GM12878 (cell line): ENCODE data around the gene XYLB. TPM values are rescaled to one million over a fixed set of nuclear protein-coding genes. Genes with fewer than 3 reads are reported as not detected.

ENCODE experiments used
- ATAC-seq: fragments of 200-7000 bp; cut with Tn5 transposase; 3 replicates; pipeline ENCODE4 v1.9.1; 2020; ENCODE audit warnings: mild to moderate bottlenecking, moderate library complexity
- BruUV-seq: library from RNA; stranded (reverse); fragments of 400-500 nt; replicated peaks from 2 replicates; lab custom pipeline; 2021; lab: Mats Ljungman, UMichigan
- CTCF ChIA-PET: fragments of 300-600 bp; sonication (Branson Sonifier 250); formaldehyde crosslinking; extraction: SDS; loops from one replicate; lab custom pipeline; 2021; ENCODE audit warnings: inconsistent platforms; lab: Yijun Ruan, JAX
- POLR2A ChIA-PET: fragments of 350-600 bp; formaldehyde crosslinking; extraction: SDS; loops from one replicate; lab custom pipeline; 2021; ENCODE audit warnings: inconsistent platforms; lab: Charles Lee
- RAD21 ChIA-PET: fragments of 300-600 bp; sonication (Branson Sonifier 250); formaldehyde crosslinking; loops from one replicate; lab custom pipeline; 2023; ENCODE audit warnings: antibody characterized with exemption; ENCODE audit not compliant: unreplicated experiment; lab: Charles Lee
- SMC1A ChIA-PET: fragments of 300-600 bp; sonication (Branson Sonifier 250); formaldehyde crosslinking; loops from one replicate; lab custom pipeline; 2023; ENCODE audit not compliant: unreplicated experiment, uncharacterized antibody; lab: Charles Lee
- DNase-seq: peaks from one replicate; pipeline ENCODE4 v3.0.0-alpha.2; 2011; ENCODE audit warnings: low read depth, low spot score
- FAIRE-seq: peaks from 3 replicates; lab custom pipeline; 2011; peaks lifted over from hg19 to GRCh38; lab: Jason Lieb, UNC
- H2AFZ ChIP-seq: 2 replicates; pipeline ENCODE4 v1.6.0; 2011; ENCODE audit warnings: low read depth, low read length, control low read depth; ENCODE audit not compliant: control insufficient read depth
- H3K27ac ChIP-seq: 2 replicates; pipeline ENCODE4 v1.5.1; 2011; ENCODE audit warnings: control low read depth; ENCODE audit not compliant: control insufficient read depth, insufficient read depth
- H3K27me3 ChIP-seq, 2 experiments: replicated peaks in 1 of 2; 2 replicates each; pipeline versions ENCODE4 v1.6.0 to v1.6.1; 2011; ENCODE audit warnings: low read length in 1 of 2; ENCODE audit not compliant: control insufficient read depth in 2 of 2, insufficient read depth in 2 of 2
- H3K36me3 ChIP-seq, 2 experiments: 2 replicates each; pipeline ENCODE4 v1.5.1; 2011; ENCODE audit warnings: low read length in 1 of 2; ENCODE audit not compliant: control insufficient read depth in 2 of 2, insufficient read depth in 2 of 2
- H3K4me1 ChIP-seq: 2 replicates; pipeline ENCODE4 v1.6.1; 2011; ENCODE audit warnings: mild to moderate bottlenecking, low read length, moderate library complexity, mixed read lengths; ENCODE audit not compliant: control insufficient read depth, insufficient read depth
- H3K4me2 ChIP-seq: 2 replicates; pipeline ENCODE4 v1.6.0; 2011; ENCODE audit warnings: control low read depth; ENCODE audit not compliant: control insufficient read depth, insufficient read depth
- H3K4me3 ChIP-seq: fragments of 200-600 bp; sonication (generic); 2 replicates; pipeline ENCODE4 v1.5.1; 2016
- H3K79me2 ChIP-seq: 2 replicates; pipeline ENCODE4 v1.6.0; 2011; ENCODE audit warnings: low read length; ENCODE audit not compliant: control insufficient read depth, insufficient read depth
- H3K9ac ChIP-seq: 2 replicates; pipeline ENCODE4 v1.8.0; 2011; ENCODE audit warnings: low read length, control low read depth, mixed read lengths; ENCODE audit not compliant: control insufficient read depth, insufficient read depth
- H3K9me3 ChIP-seq: replicated peaks from 3 replicates; pipeline ENCODE4 v1.5.1; 2011; ENCODE audit warnings: mild to moderate bottlenecking, low read length; ENCODE audit not compliant: control insufficient read depth, insufficient read depth
- H4K20me1 ChIP-seq: 2 replicates; pipeline ENCODE4 v1.6.0; 2011; ENCODE audit not compliant: control insufficient read depth, insufficient read depth
- NFXL1 ChIP-seq: fragments of 450-650 bp; IDR thresholded peaks from 2 replicates; pipeline ENCODE4 v1.6.1; 2017; ENCODE audit warnings: antibody characterized with exemption, mild to moderate bottlenecking, borderline replicate concordance
- NFYB ChIP-seq: IDR thresholded peaks from 2 replicates; pipeline ENCODE4 v1.6.1; 2011; ENCODE audit warnings: low read depth, mild to moderate bottlenecking, low read length, improper control_type of control experiment, moderate library complexity; ENCODE audit not compliant: insufficient read depth
- NR2F1 ChIP-seq: fragments of 450-650 bp; conservative IDR thresholded peaks from 2 replicates; pipeline ENCODE4 v1.6.1; 2017; ENCODE audit warnings: mild to moderate bottlenecking
- YY1 ChIP-seq: IDR thresholded peaks from 2 replicates; pipeline ENCODE4 v1.6.1; 2011; ENCODE audit warnings: low read depth, mild to moderate bottlenecking, low read length
- ZBED1 ChIP-seq: IDR thresholded peaks from 2 replicates; pipeline ENCODE4 v1.6.1; 2016; ENCODE audit warnings: borderline replicate concordance
- WGBS: methylation state at CpG from one replicate; pipeline ENCODE4 v1.1.6; 2016; ENCODE audit warnings: low lambda C conversion rate; ENCODE audit not compliant: insufficient replicate concordance, insufficient coverage; ENCODE audit errors: missing lambda C conversion rate; 5-methylcytosine and 5-hydroxymethylcytosine counted together
- in situ Hi-C: fragments of 300-500 bp; cut with MboI; formaldehyde crosslinking; loops from 9 replicates; pipeline ENCODE4 v1.14.3; 2018; ENCODE audit warnings: mixed read lengths
- intact Hi-C: fragments of 100-400 bp; cut with micrococcal nuclease; formaldehyde crosslinking; loops from one replicate; pipeline ENCODE4 v1.14.2; 2022; ENCODE audit not compliant: unreplicated experiment
- polyA plus RNA-seq, 11 experiments: library from polyadenylated mRNA; depleted of rRNA in 4 of 11; unstranded in 6 of 11; stranded (reverse) in 5 of 11; fragments of >200 nt; fragmentation: Nextera tagmentation in 4 of 11; fragmentation: Illumina TruSeq in 1 of 11; extraction: Ambion mirVana in 4 of 11; extraction: Trizol in 1 of 11; gene quantifications; 1 replicate in 1 of 11; 2 replicates in 10 of 11; pipeline versions ENCODE4 v1.2.1 to v1.2.3, GENCODE V29; 2011 to 2016; ENCODE audit warnings: inconsistent platforms in 2 of 11, missing spikeins in 2 of 11, low read depth in 1 of 11
- total RNA-seq, 4 experiments: library from RNA; depleted of rRNA in 3 of 4; stranded (reverse); fragments of >200 nt in 3 of 4; fragmentation: Illumina TruSeq in 1 of 4; extraction: Trizol in 1 of 4; gene quantifications; 2 replicates each; pipeline versions ENCODE4 v1.2.1 to v1.2.3, GENCODE V29; 2013 to 2021

The XYLB gene
- total and polyA plus RNA-seq, 10 of the 15 experiments (the other 5 are each of a cell fraction or from before 2014, with no cell fraction given) = 0.60 to 6.1 (median 3.5) TPM

GRCh38 chr3:38446085-38446686 is 99.6 kb downstream of the XYLB start:
- BruUV-seq = no TSS peak
- intact Hi-C loops = no loop called here
- in situ Hi-C loops = no loop called here
- ChIA-PET SMC1A (no interaction called here), RAD21 (no interaction called here), POLR2A (no interaction called here), CTCF (no interaction called here)
- H3K36me3 ChIP-seq = no peaks in the 10 kb centered on the region
- no peaks in the 10 kb centered on the region for H4K20me1 ChIP-seq
- FAIRE-seq = no peak
- H3K27me3 ChIP-seq = no peaks in the 10 kb centered on the region
- TF ChIP-seq NFXL1 (no peak), NFYB (peak; percentile 55), NR2F1 (no peak)
- WGBS = 3% methylated on average over 2 of the region's 2 CpGs
- H3K4me3 ChIP-seq = no peak overlapping the region
- no peak overlapping the region for H3K4me2 ChIP-seq
- H3K27ac ChIP-seq = no peak overlapping the region
- H3K79me2 ChIP-seq = no peaks in the 10 kb centered on the region
- no peaks in the 10 kb centered on the region; the same call in 2 of the 3 replicates for H3K9me3 ChIP-seq
- no peak overlapping the region for H2AFZ ChIP-seq
- no peak for ATAC-seq
- no peak for DNase-seq
- H3K9ac ChIP-seq = no peak overlapping the region
- no peaks in the 10 kb centered on the region for H3K4me1 ChIP-seq

DNA sequence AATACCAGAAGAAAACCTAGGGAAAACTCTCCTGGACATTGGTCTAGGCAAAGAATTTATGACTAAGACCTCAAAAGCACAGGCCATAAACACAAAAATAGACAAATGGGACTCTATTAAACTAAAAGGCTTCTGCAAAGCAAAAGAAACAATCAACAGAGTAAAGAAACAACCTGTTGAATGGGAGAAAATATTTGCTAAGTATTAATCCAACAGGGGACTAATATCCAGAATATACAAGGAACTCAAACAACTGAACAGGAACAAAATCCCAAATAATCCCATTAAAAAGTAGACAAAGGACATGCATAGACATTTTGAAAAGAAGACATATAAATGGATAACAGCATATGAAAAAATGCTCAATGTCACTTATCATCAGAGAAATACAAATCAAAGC is 100.2 kb downstream of the XYLB start:
- TF ChIP-seq YY1 (no peak), ZBED1 (no peak)
- Histone ChIP-seq H3K79me2 (no peaks in the 10 kb centered on the region), H3K4me2 (no peak overlapping the region), H4K20me1 (no peaks in the 10 kb centered on the region), H3K36me3 (no peaks in the 10 kb centered on the region), H3K4me1 (no peaks in the 10 kb centered on the region), H2AFZ (no peak overlapping the region), H3K4me3 (no peak overlapping the region), H3K27me3 (no peaks in the 10 kb centered on the region), H3K9ac (no peak overlapping the region), H3K9me3 (no peaks in the 10 kb centered on the region; the same call in 2 of the 3 replicates), H3K27ac (no peak overlapping the region)
- CTCF ChIA-PET = no interaction called here
- DNase-seq = no peak
- POLR2A ChIA-PET = interaction anchor here (0.7 kb wide), 1 partner anchor 221 kb away, joined by 3 read pairs; no protein-coding TSS in a partner anchor
- FAIRE-seq = no peak
- intact Hi-C loops = no loop called here
- RAD21 ChIA-PET = no interaction called here
- no TSS peak for BruUV-seq
- in situ Hi-C loops = no loop called here
- SMC1A ChIA-PET = no interaction called here
- ATAC-seq = no peak
